Common myeloid progenitor, CD34-positive (primary cell): ENCODE data around the gene KCNJ4.

Experiments used
- CTCF ChIA-PET: fragments of 350-600 bp; sonication (Branson Sonifier 250); formaldehyde crosslinking; loops from one replicate; lab custom pipeline; 2021; ENCODE audit warnings: antibody characterized with exemption; lab: Charles Lee
- POLR2A ChIA-PET: fragments of 350-600 bp; sonication (Branson Sonifier 250); formaldehyde crosslinking; loops from one replicate; lab custom pipeline; 2021; ENCODE audit warnings: antibody characterized with exemption; lab: Charles Lee
- DNase-seq, 3 donors: peaks; one replicate each; pipeline versions ENCODE4 v3.0.0 to v3.0.0-alpha.2; 2013
- H3K27ac ChIP-seq, 2 experiments: 1 replicate in 1 of 2; 2 replicates in 1 of 2; pipeline ENCODE4 v1.7.0; 2013; ENCODE audit warnings: inconsistent platforms in 2 of 2, low read length in 2 of 2, mild to moderate bottlenecking in 2 of 2, low read depth in 1 of 2, moderate library complexity in 1 of 2; ENCODE audit not compliant: severe bottlenecking in 2 of 2, insufficient read depth in 1 of 2, poor library complexity in 1 of 2
- H3K27me3 ChIP-seq, 5 experiments: replicated peaks in 2 of 5; 1 replicate in 3 of 5; 2 replicates in 2 of 5; pipeline versions ENCODE4 v1.6.1 to v1.7.0; 2013; ENCODE audit warnings: low read length in 4 of 5, mild to moderate bottlenecking in 2 of 5, moderate library complexity in 2 of 5, inconsistent platforms in 1 of 5; ENCODE audit not compliant: insufficient read depth in 5 of 5, control insufficient read depth in 4 of 5
- H3K36me3 ChIP-seq, 4 experiments: 1 replicate in 2 of 4; 2 replicates in 2 of 4; pipeline versions ENCODE4 v1.6.1 to v1.7.0; 2013; ENCODE audit warnings: low read length in 3 of 4, control low read depth in 1 of 4, mild to moderate bottlenecking in 1 of 4; ENCODE audit not compliant: control insufficient read depth in 4 of 4, insufficient read depth in 4 of 4
- H3K4me1 ChIP-seq, 4 experiments: 1 replicate in 3 of 4; 2 replicates in 1 of 4; pipeline versions ENCODE4 v1.6.1 to v1.7.1; 2013; ENCODE audit warnings: low read length in 3 of 4, mild to moderate bottlenecking in 3 of 4, control low read depth in 1 of 4, inconsistent platforms in 1 of 4, moderate library complexity in 1 of 4; ENCODE audit not compliant: control insufficient read depth in 4 of 4, insufficient read depth in 4 of 4; ENCODE audit errors: control extremely low read depth in 1 of 4
- H3K4me3 ChIP-seq, 7 experiments: 1 replicate in 4 of 7; 2 replicates in 3 of 7; pipeline versions ENCODE4 v1.5.1 to v1.7.0; 2013; ENCODE audit warnings: mild to moderate bottlenecking in 7 of 7, low read length in 6 of 7, moderate library complexity in 6 of 7, inconsistent platforms in 2 of 7, low read depth in 2 of 7, control low read depth in 1 of 7; ENCODE audit not compliant: insufficient read depth in 4 of 7, control insufficient read depth in 1 of 7; ENCODE audit errors: extremely low read depth in 1 of 7
- H3K9me3 ChIP-seq, 5 experiments: 1 replicate in 4 of 5; 2 replicates in 1 of 5; pipeline versions ENCODE4 v1.6.1 to v1.7.1; 2013; ENCODE audit warnings: low read length in 4 of 5, mild to moderate bottlenecking in 2 of 5, inconsistent platforms in 1 of 5, low read depth in 1 of 5, moderate library complexity in 1 of 5; ENCODE audit not compliant: control insufficient read depth in 4 of 5, insufficient read depth in 2 of 5; ENCODE audit errors: control extremely low read depth in 1 of 5
- WGBS: methylation state at CpG from one replicate; pipeline ENCODE4 v1.1.5; 2013; ENCODE audit not compliant: insufficient coverage; 5-methylcytosine and 5-hydroxymethylcytosine counted together

Gene KCNJ4

GRCh38 chr22:38427465-38427864 lies 27.5 kb downstream of the KCNJ4 start:
- POLR2A ChIA-PET, result no interaction called here
- CTCF ChIA-PET, result no interaction called here
- Histone ChIP-seq H3K4me3 (no peak overlapping the region), H3K27me3 (no peaks in the 10 kb centered on the region), H3K9me3 (no peaks in the 10 kb centered on the region), H3K27ac (no peak overlapping the region), H3K4me1 (peaks cover 0 to 3% (median 1%) of the 10 kb centered on the region in 4 experiments), H3K36me3 (no peaks in the 10 kb centered on the region)
- 98% methylated on average over 30 of the region's 36 CpGs for WGBS
- DNase-seq, result no peak

- Histone ChIP-seq H3K27ac (no peak overlapping the region), H3K36me3 (no peaks in the 10 kb centered on the region), H3K9me3 (no peaks in the 10 kb centered on the region), H3K27me3 (no peaks in the 10 kb centered on the region), H3K4me1 (peaks cover 0 to 3% (median 1%) of the 10 kb centered on the region in 4 experiments), H3K4me3 (no peak overlapping the region)
- CTCF ChIA-PET, result no interaction called here
- POLR2A ChIA-PET, result no interaction called here
- DNase-seq, result no peak
- WGBS, result 99% methylated on average over 15 of the region's 17 CpGs
These were observed 28.4 kb downstream of the KCNJ4 start for GRCh38 chr22:38426628-38427027.

GRCh38 chr22:38424525-38425080 lies 30.4 kb downstream of the KCNJ4 start:
- no peaks in the 10 kb centered on the region for H3K36me3 ChIP-seq
- 91% methylated on average over 9 of the region's 12 CpGs for WGBS
- ChIA-PET CTCF (interaction anchor here (1.1 to 1.4 kb wide), 3 partner anchors 9 to 17 kb away, joined by 4 to 7 read pairs (median 4); no protein-coding TSS in a partner anchor), POLR2A (no interaction called here)
- H3K4me3 ChIP-seq, result no peak overlapping the region
- peaks cover 0 to 3% (median under 1%) of the 10 kb centered on the region in 4 experiments for H3K4me1 ChIP-seq
- H3K27me3 ChIP-seq, result no peaks in the 10 kb centered on the region
- no peak overlapping the region for H3K27ac ChIP-seq
- no peaks in the 10 kb centered on the region for H3K9me3 ChIP-seq
- DNase-seq, result no peak

GRCh38 chr22:38423512-38424503 lies 31.2 kb downstream of the KCNJ4 start:
- no peaks in the 10 kb centered on the region for H3K36me3 ChIP-seq
- H3K4me1 ChIP-seq, result peaks cover 0 to 3% (median 0%) of the 10 kb centered on the region in 4 experiments
- no peak overlapping the region for H3K4me3 ChIP-seq
- no peak overlapping the region for H3K27ac ChIP-seq
- WGBS, result 90% methylated on average over 17 of the region's 18 CpGs
- no peaks in the 10 kb centered on the region for H3K9me3 ChIP-seq
- CTCF ChIA-PET, result interaction anchor here (1.3 to 1.4 kb wide), 2 partner anchors 11 to 18 kb away, joined by 4 to 7 read pairs; no protein-coding TSS in a partner anchor
- DNase-seq, result no peak
- H3K27me3 ChIP-seq, result no peaks in the 10 kb centered on the region
- POLR2A ChIA-PET, result no interaction called here

- Histone ChIP-seq H3K36me3 (no peaks in the 10 kb centered on the region), H3K27ac (no peak overlapping the region), H3K27me3 (no peaks in the 10 kb centered on the region), H3K9me3 (no peaks in the 10 kb centered on the region), H3K4me1 (peaks cover 0 to 3% (median 0%) of the 10 kb centered on the region in 4 experiments), H3K4me3 (no peak overlapping the region)
- DNase-seq, result no peak
- 95% methylated on average over 14 of the region's 21 CpGs for WGBS
- ChIA-PET CTCF (no interaction called here), POLR2A (no interaction called here)
These were observed 32.1 kb downstream of the KCNJ4 start for GRCh38 chr22:38422611-38423511.

GRCh38 chr22:38420734-38421133 lies 34.3 kb downstream of the KCNJ4 start:
- CTCF ChIA-PET, result interaction anchor here (0.7 to 1.1 kb wide), 2 partner anchors 8 to 297 kb away, joined by 3 to 4 read pairs; no protein-coding TSS in a partner anchor

More at GRCh38 chr22:38420734-38421133, 34.3 kb downstream of the KCNJ4 start:
- Histone ChIP-seq H3K36me3 (no peaks in the 10 kb centered on the region), H3K4me1 (peaks cover 0 to 7% (median 0%) of the 10 kb centered on the region in 4 experiments), H3K27me3 (no peaks in the 10 kb centered on the region), H3K9me3 (no peaks in the 10 kb centered on the region), H3K4me3 (no peak overlapping the region), H3K27ac (no peak overlapping the region)
- 100% methylated on average over 3 of the region's 4 CpGs for WGBS
- POLR2A ChIA-PET, result no interaction called here
- no peak for DNase-seq
